Measurements from ENCODE around the gene RAB36. TPM values are rescaled to one million over a fixed set of nuclear protein-coding genes. Genes with fewer than 3 reads are reported as not detected.

RAB36 gene
- total and polyA plus RNA-seq, 9 of the 15 experiments (the other 6 are each of a cell fraction or from before 2014, with no cell fraction given), result 0.04 to 0.50 (median 0.08) TPM; not detected in 3

DNA sequence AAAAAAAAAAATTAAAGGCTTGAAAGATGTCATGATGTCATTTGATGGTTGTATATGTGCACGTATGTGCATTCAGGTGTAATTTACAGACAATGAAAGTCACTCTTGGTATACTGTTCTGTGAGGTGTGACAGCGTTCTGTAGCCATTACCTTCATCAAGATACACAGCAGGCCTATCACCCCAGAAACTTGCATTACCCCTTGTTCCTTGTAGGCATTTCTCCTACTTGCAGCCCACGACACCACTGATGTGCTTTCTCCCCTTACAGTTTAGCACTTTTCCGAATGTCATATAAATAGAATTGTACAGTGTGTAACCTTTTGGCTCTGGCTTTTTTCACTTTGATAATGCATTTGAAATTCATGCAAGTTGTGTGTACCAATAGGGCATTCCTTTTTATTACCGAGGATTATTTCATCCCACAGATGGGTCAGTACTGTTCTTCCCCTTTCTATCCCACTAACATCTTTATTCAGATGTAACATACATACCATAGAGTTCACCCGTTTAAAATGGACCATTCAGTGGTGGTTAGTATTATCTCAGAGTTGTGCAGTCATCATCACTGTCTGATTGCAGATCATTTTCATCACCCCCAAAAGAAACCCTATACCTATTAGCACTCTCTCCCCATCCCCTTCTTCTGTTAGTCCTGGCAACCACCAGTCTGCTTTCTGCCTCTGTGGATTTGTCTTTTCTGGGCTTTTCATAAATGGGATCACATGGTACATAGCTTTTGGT is 65.3 kb downstream of the RAB36 start:
- H3K9me1 ChIP-seq (ENCODE audit: control insufficient read depth, insufficient read depth, low read length), result peaks cover 27% of the 10 kb centered on the region
- H2AFZ ChIP-seq (ENCODE audit: low read depth, low read length), result no peak overlapping the region
- H3K9ac ChIP-seq (ENCODE audit: insufficient read depth in 1 of 2, low read depth in 2 of 2, low read length in 2 of 2), result no peak overlapping the region
- POLR2A ChIA-PET, result interaction anchor here (0.6 to 86.5 kb wide), 9 partner anchors 10 to 1584 kb away, joined by 3 to 3476 read pairs (median 6); partner anchors contain the start of genes BCR and RAB36
- peak in 3 of 4 experiments; percentile 49 to 60 (median 57) for DNase-seq (ENCODE audit: extremely low read depth in 1 of 4, low spot score in 3 of 4)
- 66% methylated on average over 6 of the region's 6 CpGs for WGBS (ENCODE audit: insufficient coverage, low coverage, missing lambda C conversion rate)
- peak; percentile 27 for ATAC-seq
- FAIRE-seq, result no peak
- no peak overlapping the region for H3K4me2 ChIP-seq (ENCODE audit: insufficient read depth, low read length)
- no peak overlapping the region for H3K4me3 ChIP-seq
- H3K36me3 ChIP-seq (ENCODE audit: control insufficient read depth, insufficient read depth, low read length), result peaks cover 30% of the 10 kb centered on the region; the same call in 2 of the 3 replicates
- no peaks in the 10 kb centered on the region for H3K9me3 ChIP-seq (replicated peaks; ENCODE audit: control insufficient read depth, insufficient read depth, low read depth, low read length)
- H3K27me3 ChIP-seq (ENCODE audit: control insufficient read depth in 2 of 2, insufficient read depth in 2 of 2, low read length in 2 of 2), result no peaks in the 10 kb centered on the region
- CTCF ChIA-PET (ENCODE audit: low intra/inter-chr PET ratio), result no interaction called here
- peaks cover 56% of the 10 kb centered on the region for H4K20me1 ChIP-seq (replicated peaks; ENCODE audit: control insufficient read depth, insufficient read depth, low read length)
- H3K79me2 ChIP-seq (ENCODE audit: control insufficient read depth, insufficient read depth, low read length), result peaks cover 75% of the 10 kb centered on the region
- H3K4me1 ChIP-seq (replicated peaks in 1 of 2; ENCODE audit: control insufficient read depth in 2 of 2, insufficient read depth in 2 of 2, low read length in 2 of 2), result peaks cover 19 to 21% of the 10 kb centered on the region in 2 experiments
- intact Hi-C loops (cut with micrococcal nuclease) (no loop called here), in situ Hi-C loops (cut with MboI) (no loop called here)
- no peak overlapping the region for H3K27ac ChIP-seq (ENCODE audit: extremely low read depth, low read depth, low read length)
- no TSS peak for BruUV-seq (replicated peaks)
- TF ChIP-seq, protein P1, sequence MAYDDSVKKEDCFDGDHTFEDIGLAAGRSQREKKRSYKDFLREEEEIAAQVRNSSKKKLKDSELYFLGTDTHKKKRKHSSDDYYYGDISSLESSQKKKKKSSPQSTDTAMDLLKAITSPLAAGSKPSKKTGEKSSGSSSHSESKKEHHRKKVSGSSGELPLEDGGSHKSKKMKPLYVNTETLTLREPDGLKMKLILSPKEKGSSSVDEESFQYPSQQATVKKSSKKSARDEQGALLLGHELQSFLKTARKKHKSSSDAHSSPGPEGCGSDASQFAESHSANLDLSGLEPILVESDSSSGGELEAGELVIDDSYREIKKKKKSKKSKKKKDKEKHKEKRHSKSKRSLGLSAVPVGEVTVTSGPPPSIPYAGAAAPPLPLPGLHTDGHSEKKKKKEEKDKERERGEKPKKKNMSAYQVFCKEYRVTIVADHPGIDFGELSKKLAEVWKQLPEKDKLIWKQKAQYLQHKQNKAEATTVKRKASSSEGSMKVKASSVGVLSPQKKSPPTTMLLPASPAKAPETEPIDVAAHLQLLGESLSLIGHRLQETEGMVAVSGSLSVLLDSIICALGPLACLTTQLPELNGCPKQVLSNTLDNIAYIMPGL (CRISPR knock-in tag; IDR thresholded peaks at IDR 0.05), result peak; percentile 28
- no peak for TF ChIP-seq EWSR1 (IDR thresholded peaks at IDR 0.05; ENCODE audit: borderline replicate concordance, low read depth, partially characterized antibody)
- no peak for TF ChIP-seq NRF1 (conservative IDR thresholded peaks at IDR 0.05 in 1 of 2, IDR thresholded peaks at IDR 0.05 in 1 of 2)
- TF ChIP-seq, protein P2, sequence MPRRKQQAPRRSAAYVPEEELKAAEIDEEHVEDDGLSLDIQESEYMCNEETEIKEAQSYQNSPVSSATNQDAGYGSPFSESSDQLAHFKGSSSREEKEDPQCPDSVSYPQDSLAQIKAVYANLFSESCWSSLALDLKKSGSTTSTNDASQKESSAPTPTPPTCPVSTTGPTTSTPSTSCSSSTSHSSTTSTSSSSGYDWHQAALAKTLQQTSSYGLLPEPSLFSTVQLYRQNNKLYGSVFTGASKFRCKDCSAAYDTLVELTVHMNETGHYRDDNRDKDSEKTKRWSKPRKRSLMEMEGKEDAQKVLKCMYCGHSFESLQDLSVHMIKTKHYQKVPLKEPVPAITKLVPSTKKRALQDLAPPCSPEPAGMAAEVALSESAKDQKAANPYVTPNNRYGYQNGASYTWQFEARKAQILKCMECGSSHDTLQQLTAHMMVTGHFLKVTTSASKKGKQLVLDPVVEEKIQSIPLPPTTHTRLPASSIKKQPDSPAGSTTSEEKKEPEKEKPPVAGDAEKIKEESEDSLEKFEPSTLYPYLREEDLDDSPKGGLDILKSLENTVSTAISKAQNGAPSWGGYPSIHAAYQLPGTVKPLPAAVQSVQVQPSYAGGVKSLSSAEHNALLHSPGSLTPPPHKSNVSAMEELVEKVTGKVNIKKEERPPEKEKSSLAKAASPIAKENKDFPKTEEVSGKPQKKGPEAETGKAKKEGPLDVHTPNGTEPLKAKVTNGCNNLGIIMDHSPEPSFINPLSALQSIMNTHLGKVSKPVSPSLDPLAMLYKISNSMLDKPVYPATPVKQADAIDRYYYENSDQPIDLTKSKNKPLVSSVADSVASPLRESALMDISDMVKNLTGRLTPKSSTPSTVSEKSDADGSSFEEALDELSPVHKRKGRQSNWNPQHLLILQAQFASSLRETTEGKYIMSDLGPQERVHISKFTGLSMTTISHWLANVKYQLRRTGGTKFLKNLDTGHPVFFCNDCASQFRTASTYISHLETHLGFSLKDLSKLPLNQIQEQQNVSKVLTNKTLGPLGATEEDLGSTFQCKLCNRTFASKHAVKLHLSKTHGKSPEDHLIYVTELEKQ (CRISPR knock-in tag; IDR thresholded peaks at IDR 0.05), result no peak
- TF ChIP-seq CREM (IDR thresholded peaks at IDR 0.05; ENCODE audit: low read depth), result no peak
- no peak for TF ChIP-seq POLR3A (IDR thresholded peaks at IDR 0.05; ENCODE audit: borderline replicate concordance, extremely low read depth, insufficient read depth, insufficient read length)
- TF ChIP-seq ZNF766 (CRISPR knock-in tag; conservative IDR thresholded peaks at IDR 0.05), result no peak
- TF ChIP-seq ZNF184 (CRISPR knock-in tag; IDR thresholded peaks at IDR 0.05), result no peak
- TF ChIP-seq BMI1 (IDR thresholded peaks at IDR 0.05; ENCODE audit: low read length), result no peak

Data from K562 (cell line).